ENCODE data around the gene SAP30BP. TPM values are rescaled to one million over a fixed set of nuclear protein-coding genes. Genes with fewer than 3 reads are reported as not detected.

The SAP30BP gene
- total and polyA plus RNA-seq, 2 donors from 2014 or later, result 62.9 to 95.1 TPM

DNA sequence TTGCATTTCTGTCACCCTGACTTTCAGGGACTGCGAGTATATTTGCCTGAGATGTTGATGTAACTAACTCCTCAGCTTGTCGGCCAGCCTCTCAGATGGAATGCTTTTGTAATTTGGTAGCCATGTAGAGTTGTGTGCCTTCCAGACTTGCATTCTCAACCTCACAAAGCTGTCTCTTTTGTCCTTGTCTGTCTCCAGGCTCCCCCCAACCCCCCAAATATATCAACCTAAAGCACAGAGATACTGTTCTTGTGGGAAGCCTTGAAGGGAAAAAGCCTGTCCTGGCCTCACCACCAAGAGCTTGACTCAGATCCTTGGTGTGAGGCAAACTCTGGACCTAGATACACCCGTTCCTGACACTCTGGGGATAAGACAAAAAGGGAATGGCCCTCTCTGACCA lies 18.4 kb downstream of the SAP30BP start:
- intact Hi-C loops (cut with DNase I), result loop anchor here (10.0 kb wide), 1 partner anchor 49 kb away; no protein-coding TSS in a partner anchor
- peak in 1 of 5 donors; percentile 1 for DNase-seq
- no peak overlapping the region for H3K4me3 ChIP-seq (ENCODE audit: low read length in 3 of 3)
- H3K27me3 ChIP-seq (ENCODE audit: control insufficient read depth, insufficient read depth, low read length), result no peaks in the 10 kb centered on the region
- no peak overlapping the region for H3K9ac ChIP-seq (ENCODE audit: low read length in 3 of 3)
- peak overlapping the region in 1 of 2 donors; percentile 23 for H3K27ac ChIP-seq (ENCODE audit: low read depth in 2 of 2, low read length in 2 of 2)
- no peak for FAIRE-seq
- H3K9me3 ChIP-seq (ENCODE audit: control insufficient read depth in 2 of 3, insufficient read depth in 1 of 3, low read length in 3 of 3), result no peaks in the 10 kb centered on the region
- TF ChIP-seq, protein P1, sequence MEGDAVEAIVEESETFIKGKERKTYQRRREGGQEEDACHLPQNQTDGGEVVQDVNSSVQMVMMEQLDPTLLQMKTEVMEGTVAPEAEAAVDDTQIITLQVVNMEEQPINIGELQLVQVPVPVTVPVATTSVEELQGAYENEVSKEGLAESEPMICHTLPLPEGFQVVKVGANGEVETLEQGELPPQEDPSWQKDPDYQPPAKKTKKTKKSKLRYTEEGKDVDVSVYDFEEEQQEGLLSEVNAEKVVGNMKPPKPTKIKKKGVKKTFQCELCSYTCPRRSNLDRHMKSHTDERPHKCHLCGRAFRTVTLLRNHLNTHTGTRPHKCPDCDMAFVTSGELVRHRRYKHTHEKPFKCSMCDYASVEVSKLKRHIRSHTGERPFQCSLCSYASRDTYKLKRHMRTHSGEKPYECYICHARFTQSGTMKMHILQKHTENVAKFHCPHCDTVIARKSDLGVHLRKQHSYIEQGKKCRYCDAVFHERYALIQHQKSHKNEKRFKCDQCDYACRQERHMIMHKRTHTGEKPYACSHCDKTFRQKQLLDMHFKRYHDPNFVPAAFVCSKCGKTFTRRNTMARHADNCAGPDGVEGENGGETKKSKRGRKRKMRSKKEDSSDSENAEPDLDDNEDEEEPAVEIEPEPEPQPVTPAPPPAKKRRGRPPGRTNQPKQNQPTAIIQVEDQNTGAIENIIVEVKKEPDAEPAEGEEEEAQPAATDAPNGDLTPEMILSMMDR (IDR thresholded peaks at IDR 0.05; ENCODE audit: borderline replicate concordance, extremely low read depth, insufficient read depth), result no peak
- peaks cover 0 to 10% (median 3%) of the 10 kb centered on the region in 3 donors for H3K4me1 ChIP-seq (ENCODE audit: control insufficient read depth in 2 of 3, insufficient read depth in 2 of 3, low read depth in 1 of 3, low read length in 3 of 3)
- H3K36me3 ChIP-seq (ENCODE audit: control insufficient read depth in 2 of 3, insufficient read depth in 3 of 3, low read length in 3 of 3), result peaks cover 0 to 5% (median 0%) of the 10 kb centered on the region in 3 donors

DNA sequence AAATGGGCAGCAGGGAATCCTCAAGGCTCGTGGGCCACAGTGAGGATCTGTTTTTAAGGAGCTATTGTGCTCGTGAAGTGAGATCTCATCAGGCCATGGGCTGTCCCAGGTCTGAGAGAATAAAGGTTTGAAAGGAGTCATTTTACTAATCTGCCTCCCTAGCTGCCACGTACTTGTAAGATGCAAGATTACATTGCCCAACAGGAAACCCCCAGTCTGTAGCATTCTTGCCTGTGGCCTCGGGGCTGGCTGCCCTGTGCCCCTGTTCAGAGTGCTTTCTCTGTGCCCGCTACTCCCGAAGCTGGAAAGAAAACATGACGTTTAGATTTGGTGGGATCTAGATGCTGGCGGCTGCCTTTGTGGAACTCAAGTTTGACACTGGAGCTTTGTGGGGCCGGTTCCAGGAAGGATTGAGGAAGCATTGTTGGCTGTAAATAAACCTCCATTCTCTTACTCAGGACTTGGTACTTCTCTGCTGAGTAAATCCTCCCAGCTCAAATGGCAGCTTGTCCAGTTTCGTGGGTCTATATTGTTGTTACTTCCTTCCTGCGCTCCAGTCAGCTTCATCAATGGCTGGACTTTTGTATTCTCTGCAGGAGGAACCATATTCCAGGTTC lies 21.2 kb downstream of the SAP30BP start:
- Histone ChIP-seq H3K4me1 (ENCODE audit: control insufficient read depth in 2 of 3, insufficient read depth in 2 of 3, low read depth in 1 of 3, low read length in 3 of 3) (peaks cover 0 to 11% (median 3%) of the 10 kb centered on the region in 3 donors), H3K27me3 (ENCODE audit: control insufficient read depth, insufficient read depth, low read length) (no peaks in the 10 kb centered on the region), H3K4me3 (ENCODE audit: low read length in 3 of 3) (no peak overlapping the region), H3K9me3 (ENCODE audit: control insufficient read depth in 2 of 3, insufficient read depth in 1 of 3, low read length in 3 of 3) (no peaks in the 10 kb centered on the region), H3K27ac (ENCODE audit: low read depth in 2 of 2, low read length in 2 of 2) (peak overlapping the region in 1 of 2 donors; percentile 16), H3K9ac (ENCODE audit: low read length in 3 of 3) (no peak overlapping the region), H3K36me3 (ENCODE audit: control insufficient read depth in 2 of 3, insufficient read depth in 3 of 3, low read length in 3 of 3) (peaks cover 0 to 8% (median 3%) of the 10 kb centered on the region in 3 donors)
- FAIRE-seq, result no peak
- intact Hi-C loops (cut with DNase I), result loop anchor here (10.0 kb wide), 1 partner anchor 46 kb away; no protein-coding TSS in a partner anchor
- TF ChIP-seq, protein P1 (IDR thresholded peaks at IDR 0.05; ENCODE audit: borderline replicate concordance, extremely low read depth, insufficient read depth), result no peak
- DNase-seq, result peak in 1 of 5 donors; percentile 32

DNA sequence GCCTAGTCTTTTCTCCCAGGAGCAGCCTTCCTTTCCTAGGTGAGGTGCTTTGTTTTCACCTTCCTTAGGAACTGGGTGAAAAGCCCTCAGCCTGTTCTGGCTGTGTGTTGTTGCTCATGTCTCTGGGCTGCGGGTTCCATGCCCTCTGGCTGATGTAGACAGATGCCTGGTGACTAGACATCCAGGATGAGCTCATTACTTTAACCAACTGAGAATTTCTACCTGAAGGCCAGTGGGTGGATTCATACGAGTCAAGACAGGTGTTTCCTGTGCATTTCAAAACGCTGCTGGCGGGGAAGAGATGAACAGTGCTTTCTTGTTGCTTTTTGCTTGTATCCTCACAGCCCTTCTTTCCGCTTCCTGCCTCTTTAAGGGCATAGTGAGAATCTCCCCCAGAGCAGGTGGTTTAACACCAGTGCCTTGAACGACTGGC lies 22.3 kb downstream of the SAP30BP start:
- Histone ChIP-seq H3K9ac (ENCODE audit: low read length in 3 of 3) (no peak overlapping the region), H3K27ac (ENCODE audit: low read depth in 2 of 2, low read length in 2 of 2) (no peak overlapping the region), H3K36me3 (ENCODE audit: control insufficient read depth in 2 of 3, insufficient read depth in 3 of 3, low read length in 3 of 3) (peaks cover 0 to 8% (median 3%) of the 10 kb centered on the region in 3 donors), H3K27me3 (ENCODE audit: control insufficient read depth, insufficient read depth, low read length) (no peaks in the 10 kb centered on the region), H3K4me1 (ENCODE audit: control insufficient read depth in 2 of 3, insufficient read depth in 2 of 3, low read depth in 1 of 3, low read length in 3 of 3) (peaks cover 0 to 19% (median 7%) of the 10 kb centered on the region in 3 donors), H3K9me3 (ENCODE audit: control insufficient read depth in 2 of 3, insufficient read depth in 1 of 3, low read length in 3 of 3) (no peaks in the 10 kb centered on the region), H3K4me3 (ENCODE audit: low read length in 3 of 3) (no peak overlapping the region)
- intact Hi-C loops (cut with DNase I), result loop anchor here (10.0 kb wide), 1 partner anchor 45 kb away; no protein-coding TSS in a partner anchor
- DNase-seq (peak in 1 of 5 donors; percentile 17), FAIRE-seq (no peak)
- TF ChIP-seq, protein P1 (IDR thresholded peaks at IDR 0.05; ENCODE audit: borderline replicate concordance, extremely low read depth, insufficient read depth), result no peak

Measured in kidney (tissue), 14 donors.